H9 (cell line): ENCODE results near the gene KIF19. TPM values are rescaled to one million over a fixed set of nuclear protein-coding genes. Genes with fewer than 3 reads are reported as not detected.

ENCODE experiments used
- DNase-seq: peaks from one replicate; pipeline ENCODE4 v3.0.0-alpha.2; 2017
- H2AFZ ChIP-seq: one replicate; pipeline ENCODE4 v1.6.1; 2013; ENCODE audit warnings: mild to moderate bottlenecking, low read length, control low read depth, moderate library complexity
- H2AK5ac ChIP-seq: 2 replicates; pipeline ENCODE4 v1.6.1; 2013; ENCODE audit warnings: low read length, control low read depth, mixed read lengths; ENCODE audit not compliant: insufficient read length
- H2BK120ac ChIP-seq: one replicate; pipeline ENCODE4 v1.6.1; 2013; ENCODE audit warnings: low read depth, mild to moderate bottlenecking, low read length, control low read depth, inconsistent platforms; ENCODE audit not compliant: poor library complexity, severe bottlenecking
- H2BK12ac ChIP-seq: 2 replicates; pipeline ENCODE4 v1.6.1; 2013; ENCODE audit warnings: low read length, control low read depth, mixed read lengths, low read depth; ENCODE audit not compliant: insufficient read length
- H2BK15ac ChIP-seq: 2 replicates; pipeline ENCODE4 v1.6.1; 2013; ENCODE audit warnings: low read depth, low read length, control low read depth
- H2BK20ac ChIP-seq: one replicate; pipeline ENCODE4 v1.6.1; 2013; ENCODE audit warnings: low read depth, mild to moderate bottlenecking, low read length, control low read depth, inconsistent platforms; ENCODE audit not compliant: poor library complexity, severe bottlenecking
- H2BK5ac ChIP-seq: 2 replicates; pipeline ENCODE4 v1.6.1; 2013; ENCODE audit warnings: low read length, control low read depth, mixed read lengths; ENCODE audit not compliant: insufficient read length
- H3K14ac ChIP-seq: 2 replicates; pipeline ENCODE4 v1.6.1; 2013; ENCODE audit warnings: low read length, control low read depth; ENCODE audit not compliant: insufficient read depth
- H3K18ac ChIP-seq: 2 replicates; pipeline ENCODE4 v1.6.1; 2013; ENCODE audit warnings: low read depth, mild to moderate bottlenecking, mixed read lengths, low read length, control low read depth; ENCODE audit not compliant: insufficient read length
- H3K23ac ChIP-seq: 2 replicates; pipeline ENCODE4 v1.6.1; 2013; ENCODE audit warnings: low read length, control low read depth, mixed read lengths, low read depth; ENCODE audit not compliant: insufficient read length
- H3K23me2 ChIP-seq: 2 replicates; pipeline ENCODE4 v1.6.1; 2013; ENCODE audit warnings: low read depth, mild to moderate bottlenecking, mixed read lengths, low read length, control low read depth; ENCODE audit not compliant: insufficient read length, poor library complexity, severe bottlenecking
- H3K27ac ChIP-seq: 2 replicates; pipeline ENCODE4 v1.5.1; 2013; ENCODE audit warnings: low read length, control low read depth, mixed read lengths, low read depth; ENCODE audit not compliant: insufficient read length
- H3K27me3 ChIP-seq: 2 replicates; pipeline ENCODE4 v1.6.1; 2013; ENCODE audit warnings: low read length, control low read depth, inconsistent platforms; ENCODE audit not compliant: insufficient read depth
- H3K4ac ChIP-seq: 2 replicates; pipeline ENCODE4 v1.6.1; 2013; ENCODE audit warnings: low read depth, mild to moderate bottlenecking, control low read depth, inconsistent platforms, low read length, moderate library complexity
- H3K4me1 ChIP-seq: 2 replicates; pipeline ENCODE4 v1.6.1; 2013; ENCODE audit warnings: low read length, control low read depth, inconsistent platforms; ENCODE audit not compliant: insufficient read depth
- H3K4me2 ChIP-seq: 2 replicates; pipeline ENCODE4 v1.6.1; 2013; ENCODE audit warnings: low read length, control low read depth, mixed read lengths; ENCODE audit not compliant: insufficient read length, insufficient read depth
- H3K56ac ChIP-seq: 2 replicates; pipeline ENCODE4 v1.6.1; 2013; ENCODE audit warnings: low read depth, mild to moderate bottlenecking, mixed read lengths, low read length, control low read depth; ENCODE audit not compliant: insufficient read length
- H3K79me1 ChIP-seq: 2 replicates; pipeline ENCODE4 v1.6.1; 2013; ENCODE audit warnings: low read depth, mild to moderate bottlenecking, moderate library complexity, low read length, control low read depth, inconsistent platforms; ENCODE audit not compliant: insufficient read depth, poor library complexity, severe bottlenecking
- H3K79me2 ChIP-seq: 2 replicates; pipeline ENCODE4 v1.6.1; 2013; ENCODE audit warnings: low read length, control low read depth, inconsistent platforms; ENCODE audit not compliant: insufficient read depth
- H3K9ac ChIP-seq: 2 replicates; pipeline ENCODE4 v1.6.1; 2013; ENCODE audit warnings: low read length, control low read depth, mixed read lengths; ENCODE audit not compliant: insufficient read length; ENCODE audit errors: extremely low read depth
- H3K9me3 ChIP-seq: one replicate; pipeline ENCODE4 v1.6.1; 2013; ENCODE audit warnings: low read depth, low read length, inconsistent platforms; ENCODE audit not compliant: control insufficient read depth
- H3T11ph ChIP-seq: one replicate; pipeline ENCODE4 v1.6.1; 2013; ENCODE audit warnings: mild to moderate bottlenecking, low read length, control low read depth, inconsistent platforms
- H4K20me1 ChIP-seq: one replicate; pipeline ENCODE4 v1.6.1; 2013; ENCODE audit not compliant: control insufficient read depth, insufficient read length, insufficient read depth
- H4K5ac ChIP-seq: 2 replicates; pipeline ENCODE4 v1.6.1; 2013; ENCODE audit warnings: low read depth, mild to moderate bottlenecking, mixed read lengths, low read length, control low read depth; ENCODE audit not compliant: insufficient read length
- H4K8ac ChIP-seq: replicated peaks from 2 replicates; pipeline ENCODE4 v1.6.1; 2013; ENCODE audit warnings: low read length, control low read depth, mixed read lengths, low read depth; ENCODE audit not compliant: insufficient read length
- H4K91ac ChIP-seq: 2 replicates; pipeline ENCODE4 v1.6.1; 2013; ENCODE audit warnings: low read depth, mild to moderate bottlenecking, moderate library complexity, mixed read lengths, low read length, control low read depth; ENCODE audit not compliant: insufficient read length
- H3K27ac Mint-ChIP-seq, 3 experiments: 2 replicates in 2 of 3; 3 replicates in 1 of 3; pipeline ENCODE4 v1.8.0; 2020 to 2021; ENCODE audit warnings: mixed read lengths in 3 of 3, mild to moderate bottlenecking in 1 of 3, moderate library complexity in 1 of 3
- H3K27me3 Mint-ChIP-seq: 2 replicates; pipeline ENCODE4 v1.8.0; 2021; ENCODE audit warnings: low read depth, mild to moderate bottlenecking, moderate library complexity, mixed read lengths
- H3K36me3 Mint-ChIP-seq, 3 experiments: 2 replicates in 2 of 3; 3 replicates in 1 of 3; pipeline ENCODE4 v1.8.0; 2020 to 2021; ENCODE audit warnings: low read depth in 3 of 3, mixed read lengths in 3 of 3; ENCODE audit not compliant: insufficient read depth in 1 of 3
- H3K4me1 Mint-ChIP-seq, 2 experiments: 2 replicates each; pipeline ENCODE4 v1.8.0; 2020; ENCODE audit warnings: mixed read lengths in 2 of 2
- H3K4me3 Mint-ChIP-seq, 2 experiments: 2 replicates in 1 of 2; 3 replicates in 1 of 2; pipeline ENCODE4 v1.8.0; 2020 to 2021; ENCODE audit warnings: mild to moderate bottlenecking in 2 of 2, mixed read lengths in 2 of 2, moderate library complexity in 1 of 2
- H3K9me3 Mint-ChIP-seq, 2 experiments: 2 replicates in 1 of 2; 3 replicates in 1 of 2; pipeline ENCODE4 v1.8.0; 2020; ENCODE audit warnings: mild to moderate bottlenecking in 2 of 2, mixed read lengths in 2 of 2, moderate library complexity in 1 of 2
- CTCF ChIP-seq: fragments of 200-600 bp; sonication (generic); conservative IDR thresholded peaks from 3 replicates; pipeline ENCODE4 v1.8.0; 2021; ENCODE audit warnings: antibody characterized with exemption, mild to moderate bottlenecking
- WGBS: extraction: QIAGEN DNeasy Blood & Tissue Kit; methylation state at CpG from one replicate; pipeline ENCODE4 v1.1.7; 2013; ENCODE audit warnings: missing lambda C conversion rate, low lambda C conversion rate, mixed read lengths; ENCODE audit not compliant: insufficient read length; ENCODE audit errors: extremely low coverage; 5-methylcytosine and 5-hydroxymethylcytosine counted together
- total RNA-seq: library from RNA; stranded (reverse); gene quantifications from 2 replicates; pipeline ENCODE4 v1.2.1, GENCODE V29; 2021

Gene KIF19
- total RNA-seq, 1 experiment from 2014 or later = 0.13 TPM

- WGBS = no CpG with 5 or more reads among the region's 4 CpGs
- no peak overlapping the region for H4K8ac ChIP-seq
- H3K27me3 ChIP-seq = no peaks in the 10 kb centered on the region
- no peaks in the 10 kb centered on the region for H3K9me3 Mint-ChIP-seq
- H3K9me3 ChIP-seq = no peaks in the 10 kb centered on the region
- no peak overlapping the region for H2AK5ac ChIP-seq
- H3K79me1 ChIP-seq = no peaks in the 10 kb centered on the region
- H3K14ac ChIP-seq = no peak overlapping the region
- no peak overlapping the region for H3K27ac ChIP-seq
- H2BK5ac ChIP-seq = no peak overlapping the region
- H3K56ac ChIP-seq = no peak overlapping the region
- no peak overlapping the region for H2AFZ ChIP-seq
- H2BK12ac ChIP-seq = no peak overlapping the region
- H3K4ac ChIP-seq = no peak overlapping the region
- no peaks in the 10 kb centered on the region for H3K79me2 ChIP-seq
- no peaks in the 10 kb centered on the region for H4K20me1 ChIP-seq
- H3K18ac ChIP-seq = no peak overlapping the region
- no peaks in the 10 kb centered on the region for H3K36me3 Mint-ChIP-seq
- no peak overlapping the region for H2BK120ac ChIP-seq
- H3K4me1 Mint-ChIP-seq = peaks cover 6 to 7% of the 10 kb centered on the region in 2 experiments; a peak in 3 of 4 replicates
- H4K5ac ChIP-seq = no peak overlapping the region
- no peak overlapping the region for H3K4me3 Mint-ChIP-seq
- no peak for DNase-seq
- H3K27ac Mint-ChIP-seq = no peak overlapping the region
- no peak for TF ChIP-seq CTCF
- H3K23me2 ChIP-seq = peaks cover 6% of the 10 kb centered on the region
- H2BK20ac ChIP-seq = no peak overlapping the region
- no peak overlapping the region for H4K91ac ChIP-seq
- H3K4me2 ChIP-seq = no peak overlapping the region
- H3K27me3 Mint-ChIP-seq = peaks cover 9% of the 10 kb centered on the region
- no peak overlapping the region for H2BK15ac ChIP-seq
- no peak overlapping the region for H3K9ac ChIP-seq
- H3T11ph ChIP-seq = no peak overlapping the region
- no peaks in the 10 kb centered on the region for H3K4me1 ChIP-seq
- H3K23ac ChIP-seq = no peak overlapping the region
Measured at GRCh38 chr17:74283371-74283673, 42.7 kb upstream of the KIF19 start.
